Neural progenitor cell (in vitro differentiated cells): ENCODE data around the gene MRPL2. TPM values are rescaled to one million over a fixed set of nuclear protein-coding genes. Genes with fewer than 3 reads are reported as not detected.
A peak's percentile ranks its signal among the peaks of the same experiment; 100 is the strongest.

Experiments
- DNase-seq: peaks from one replicate; pipeline ENCODE4 v3.0.0-alpha.2; 2016; ENCODE audit warnings: low spot score
- H2AFZ ChIP-seq: fragments of 200-600 bp; sonication (generic); replicated peaks from 2 replicates; pipeline ENCODE4 v1.6.1; 2016; ENCODE audit warnings: antibody characterized with exemption
- H3F3A ChIP-seq: fragments of 200-600 bp; sonication (generic); 2 replicates; pipeline ENCODE4 v1.6.1; 2016; ENCODE audit warnings: antibody characterized with exemption, low read depth
- H3K27ac ChIP-seq: fragments of 200-600 bp; sonication (generic); 2 replicates; pipeline ENCODE4 v1.5.1; 2016; ENCODE audit warnings: mild to moderate bottlenecking
- H3K27me3 ChIP-seq: fragments of 200-600 bp; sonication (generic); 2 replicates; pipeline ENCODE4 v1.6.1; 2016; ENCODE audit warnings: mild to moderate bottlenecking, moderate library complexity
- H3K36me3 ChIP-seq: fragments of 200-600 bp; sonication (generic); 2 replicates; pipeline ENCODE4 v1.5.1; 2016
- H3K4me1 ChIP-seq: fragments of 200-600 bp; sonication (generic); 2 replicates; pipeline ENCODE4 v1.6.1; 2016; ENCODE audit warnings: mixed run types
- H3K4me2 ChIP-seq: fragments of 200-600 bp; sonication (generic); 2 replicates; pipeline ENCODE4 v1.6.1; 2016
- H3K4me3 ChIP-seq: fragments of 200-600 bp; sonication (generic); 2 replicates; pipeline ENCODE4 v1.5.1; 2016
- H3K79me2 ChIP-seq: fragments of 200-600 bp; sonication (generic); 2 replicates; pipeline ENCODE4 v1.6.1; 2016; ENCODE audit warnings: low read depth
- H3K9ac ChIP-seq: fragments of 200-600 bp; sonication (generic); 2 replicates; pipeline ENCODE4 v1.6.1; 2016
- H3K9me3 ChIP-seq: fragments of 200-600 bp; sonication (generic); 2 replicates; pipeline ENCODE4 v1.5.1; 2016; ENCODE audit warnings: low read depth
- H4K20me1 ChIP-seq: fragments of 200-600 bp; sonication (generic); 2 replicates; pipeline ENCODE4 v1.6.1; 2016; ENCODE audit warnings: low read depth
- H3K27ac Mint-ChIP-seq: 3 replicates; pipeline ENCODE4 v1.8.0; 2021; ENCODE audit warnings: mixed read lengths
- H3K27me3 Mint-ChIP-seq: 2 replicates; pipeline ENCODE4 v1.8.0; 2022; ENCODE audit warnings: low read depth, mild to moderate bottlenecking, inconsistent platforms, moderate library complexity, mixed read lengths; ENCODE audit not compliant: insufficient read depth
- H3K36me3 Mint-ChIP-seq: 3 replicates; pipeline ENCODE4 v1.8.0; 2021; ENCODE audit warnings: mixed read lengths
- H3K4me1 Mint-ChIP-seq: 3 replicates; pipeline ENCODE4 v1.8.0; 2021; ENCODE audit warnings: mixed read lengths
- H3K4me3 Mint-ChIP-seq: 3 replicates; pipeline ENCODE4 v1.8.0; 2021; ENCODE audit warnings: mild to moderate bottlenecking, moderate library complexity, mixed read lengths
- H3K9me3 Mint-ChIP-seq: 3 replicates; pipeline ENCODE4 v1.8.0; 2020; ENCODE audit warnings: mixed read lengths
- EZH2 ChIP-seq: fragments of 200-600 bp; sonication (generic); IDR thresholded peaks from 2 replicates; pipeline ENCODE4 v1.6.1; 2017; ENCODE audit warnings: antibody characterized with exemption, mild to moderate bottlenecking, moderate library complexity
- EZH2phosphoT487 ChIP-seq: fragments of 200-600 bp; sonication (generic); IDR thresholded peaks from 2 replicates; pipeline ENCODE4 v1.6.1; 2017; ENCODE audit warnings: antibody characterized with exemption
- total RNA-seq: library from RNA; depleted of rRNA; stranded (reverse); fragments of >200 nt; gene quantifications from 2 replicates; pipeline ENCODE4 v1.2.3, GENCODE V29; 2015; ENCODE audit warnings: low replicate concordance
- TF ChIP-seq, protein P1 (sequence below): fragments of 200-600 bp; sonication (generic); IDR thresholded peaks from 2 replicates; pipeline ENCODE4 v1.5.1; 2017; ENCODE audit warnings: antibody characterized with exemption, mild to moderate bottlenecking

Gene MRPL2
- total RNA-seq, 1 donor from 2014 or later = 20.7 TPM

DNA sequence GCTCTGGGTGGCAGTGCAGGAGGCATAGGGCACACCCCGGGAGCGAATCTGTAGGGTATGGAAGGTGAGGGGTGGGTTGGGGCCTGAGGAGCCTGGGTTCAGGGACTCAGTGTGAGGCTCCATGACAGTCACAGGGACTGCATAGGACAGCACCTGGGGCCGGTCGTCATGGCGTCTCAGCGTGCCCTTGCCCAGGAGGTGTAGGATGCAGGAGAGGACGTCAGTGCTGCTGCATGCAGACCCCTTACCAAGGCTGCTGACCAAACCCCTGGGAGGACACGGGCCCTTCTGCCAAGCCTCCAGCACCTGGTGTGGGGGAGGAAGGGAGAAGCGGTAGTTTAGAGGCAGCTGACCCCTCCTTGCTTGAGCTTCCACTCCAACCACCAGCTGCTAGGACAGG, 21.5 kb downstream of the MRPL2 start:
- TF ChIP-seq EZH2phosphoT487 = no peak
- TF ChIP-seq EZH2 = no peak
- TF ChIP-seq, protein P1, sequence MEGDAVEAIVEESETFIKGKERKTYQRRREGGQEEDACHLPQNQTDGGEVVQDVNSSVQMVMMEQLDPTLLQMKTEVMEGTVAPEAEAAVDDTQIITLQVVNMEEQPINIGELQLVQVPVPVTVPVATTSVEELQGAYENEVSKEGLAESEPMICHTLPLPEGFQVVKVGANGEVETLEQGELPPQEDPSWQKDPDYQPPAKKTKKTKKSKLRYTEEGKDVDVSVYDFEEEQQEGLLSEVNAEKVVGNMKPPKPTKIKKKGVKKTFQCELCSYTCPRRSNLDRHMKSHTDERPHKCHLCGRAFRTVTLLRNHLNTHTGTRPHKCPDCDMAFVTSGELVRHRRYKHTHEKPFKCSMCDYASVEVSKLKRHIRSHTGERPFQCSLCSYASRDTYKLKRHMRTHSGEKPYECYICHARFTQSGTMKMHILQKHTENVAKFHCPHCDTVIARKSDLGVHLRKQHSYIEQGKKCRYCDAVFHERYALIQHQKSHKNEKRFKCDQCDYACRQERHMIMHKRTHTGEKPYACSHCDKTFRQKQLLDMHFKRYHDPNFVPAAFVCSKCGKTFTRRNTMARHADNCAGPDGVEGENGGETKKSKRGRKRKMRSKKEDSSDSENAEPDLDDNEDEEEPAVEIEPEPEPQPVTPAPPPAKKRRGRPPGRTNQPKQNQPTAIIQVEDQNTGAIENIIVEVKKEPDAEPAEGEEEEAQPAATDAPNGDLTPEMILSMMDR = no peak
- peaks cover 5% of the 10 kb centered on the region for H3K27me3 Mint-ChIP-seq
- no peaks in the 10 kb centered on the region for H3K9me3 ChIP-seq
- no peak overlapping the region for H3K4me2 ChIP-seq
- no peak overlapping the region for H3K9ac ChIP-seq
- no peak for DNase-seq
- no peak overlapping the region for H2AFZ ChIP-seq
- no peak overlapping the region for H3K27ac Mint-ChIP-seq
- peaks cover 12% of the 10 kb centered on the region for H3F3A ChIP-seq
- no peaks in the 10 kb centered on the region for H3K27me3 ChIP-seq
- H3K4me1 Mint-ChIP-seq = peaks cover 7% of the 10 kb centered on the region
- peaks cover 11% of the 10 kb centered on the region for H4K20me1 ChIP-seq
- H3K27ac ChIP-seq = no peak overlapping the region
- H3K4me3 Mint-ChIP-seq = no peak overlapping the region
- H3K36me3 ChIP-seq = no peaks in the 10 kb centered on the region
- no peaks in the 10 kb centered on the region for H3K4me1 ChIP-seq
- H3K4me3 ChIP-seq = no peak overlapping the region
- no peaks in the 10 kb centered on the region for H3K79me2 ChIP-seq
- peaks cover 32% of the 10 kb centered on the region for H3K36me3 Mint-ChIP-seq
- no peaks in the 10 kb centered on the region for H3K9me3 Mint-ChIP-seq

DNA sequence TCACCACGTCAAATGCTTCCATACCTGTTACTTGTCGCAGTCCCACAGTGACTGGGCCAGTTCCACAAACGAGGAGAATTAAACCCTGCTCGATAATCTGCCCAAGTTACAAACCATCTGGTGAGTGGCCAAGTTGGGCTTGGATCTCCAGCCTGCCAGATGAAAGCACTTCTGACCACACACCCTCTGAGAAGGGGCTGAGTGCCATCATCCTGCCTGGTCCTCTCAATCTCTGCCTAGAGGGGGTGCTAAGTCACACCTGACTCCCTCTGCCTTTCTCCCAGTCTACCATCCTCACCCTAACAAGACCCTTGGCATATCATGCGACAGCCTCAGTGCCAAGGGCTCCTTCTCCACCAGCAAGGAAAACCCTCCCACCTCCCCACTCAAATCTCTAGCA, 22.0 kb downstream of the MRPL2 start:
- H3K9ac ChIP-seq = no peak overlapping the region
- no peak overlapping the region for H3K27ac ChIP-seq
- H3K4me1 ChIP-seq = no peaks in the 10 kb centered on the region
- H3K4me3 ChIP-seq = no peak overlapping the region
- Mint-ChIP-seq H3K9me3 (no peaks in the 10 kb centered on the region), H3K27ac (no peak overlapping the region), H3K36me3 (peaks cover 32% of the 10 kb centered on the region), H3K4me3 (peak overlapping the region; percentile 28), H3K27me3 (peaks cover 5% of the 10 kb centered on the region), H3K4me1 (peaks cover 7% of the 10 kb centered on the region)
- no peaks in the 10 kb centered on the region for H3K9me3 ChIP-seq
- peaks cover 12% of the 10 kb centered on the region for H3F3A ChIP-seq
- TF ChIP-seq, protein P1 = no peak
- TF ChIP-seq EZH2 (no peak), EZH2phosphoT487 (no peak)
- DNase-seq = no peak
- no peaks in the 10 kb centered on the region for H3K36me3 ChIP-seq
- peaks cover 11% of the 10 kb centered on the region for H4K20me1 ChIP-seq
- no peaks in the 10 kb centered on the region for H3K79me2 ChIP-seq
- no peak overlapping the region for H3K4me2 ChIP-seq
- H2AFZ ChIP-seq = no peak overlapping the region
- no peaks in the 10 kb centered on the region for H3K27me3 ChIP-seq

DNA sequence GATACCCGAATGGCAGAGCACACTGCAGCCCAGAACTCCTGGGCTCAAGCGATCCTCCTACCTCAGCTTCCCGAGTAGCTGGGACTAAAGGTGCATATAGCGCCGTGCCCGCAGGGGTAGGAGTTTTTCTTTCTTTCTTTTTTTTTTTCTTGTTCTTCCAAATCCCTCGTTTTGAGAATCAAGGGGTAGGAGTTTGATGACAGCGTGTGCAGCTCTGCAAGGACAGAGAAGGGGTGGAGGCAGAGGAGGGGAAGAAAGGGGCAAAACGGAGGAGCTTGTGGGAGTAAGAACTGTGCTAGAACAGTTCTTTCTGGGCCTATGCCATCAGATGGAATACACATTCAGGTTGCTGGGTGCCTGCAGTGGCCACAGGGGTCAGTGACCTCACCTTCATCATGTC, 22.5 kb downstream of the MRPL2 start:
- Mint-ChIP-seq H3K4me3 (no peak overlapping the region), H3K9me3 (no peaks in the 10 kb centered on the region), H3K36me3 (peaks cover 36% of the 10 kb centered on the region), H3K27me3 (peaks cover 5% of the 10 kb centered on the region), H3K27ac (no peak overlapping the region), H3K4me1 (peaks cover 7% of the 10 kb centered on the region)
- H3K27me3 ChIP-seq = no peaks in the 10 kb centered on the region
- H3K36me3 ChIP-seq = no peaks in the 10 kb centered on the region
- no peak for DNase-seq
- peaks cover 11% of the 10 kb centered on the region for H4K20me1 ChIP-seq
- H3F3A ChIP-seq = peaks cover 16% of the 10 kb centered on the region
- H3K4me3 ChIP-seq = no peak overlapping the region
- no peak overlapping the region for H3K4me2 ChIP-seq
- no peaks in the 10 kb centered on the region for H3K4me1 ChIP-seq
- H3K79me2 ChIP-seq = no peaks in the 10 kb centered on the region
- H3K9ac ChIP-seq = no peak overlapping the region
- no peak overlapping the region for H3K27ac ChIP-seq
- no peak for TF ChIP-seq EZH2phosphoT487
- TF ChIP-seq, protein P1 = no peak
- TF ChIP-seq EZH2 = no peak
- H2AFZ ChIP-seq = no peak overlapping the region
- no peaks in the 10 kb centered on the region for H3K9me3 ChIP-seq
